Glomerular visceral epithelial cell (primary cell): Measurements from ENCODE around the gene MAN2A2.
"Not testable (repeated sequence)": the region's sequence is repeated elsewhere in the genome, so short reads cannot be mapped to it uniquely, and the experiment has no call there.

Experiments used
- DNase-seq: peaks from one replicate; pipeline ENCODE4 v3.0.0-alpha.2; 2016; ENCODE audit errors: extremely low spot score

The MAN2A2 gene

GRCh38 chr15:90918034-90918788, 15.1 kb downstream of the MAN2A2 start:
- DNase-seq: no peak

- DNase-seq: no peak
Observed at GRCh38 chr15:90918835-90919234, 15.7 kb downstream of the MAN2A2 start.

- no peak for DNase-seq
Observed at GRCh38 chr15:90921887-90922286, 18.8 kb downstream of the MAN2A2 start.

- DNase-seq: not testable (repeated sequence)
Observed at GRCh38 chr15:90922712-90923322, 19.7 kb downstream of the MAN2A2 start.

- DNase-seq: no peak
Observed at GRCh38 chr15:90924375-90924774, 21.3 kb downstream of the MAN2A2 start.

- DNase-seq: not testable (repeated sequence)
Observed at GRCh38 chr15:90926766-90927165, 23.7 kb downstream of the MAN2A2 start.

GRCh38 chr15:90928106-90928505, 25.0 kb downstream of the MAN2A2 start:
- DNase-seq: not testable (repeated sequence)

GRCh38 chr15:90929246-90930019, 26.3 kb downstream of the MAN2A2 start:
- no peak for DNase-seq

- no peak for DNase-seq
Observed at GRCh38 chr15:90930861-90931574, 27.9 kb downstream of the MAN2A2 start.

- DNase-seq: no peak
Observed at GRCh38 chr15:90931575-90931827, 28.4 kb downstream of the MAN2A2 start.

- peak; percentile 86 for DNase-seq
Observed at GRCh38 chr15:90931828-90932659, 28.9 kb downstream of the MAN2A2 start, which contains the start of gene HDDC3. Gene HDDC3 (minus strand): TSS chr15:90932549. CDS start chr15:90932540, 9 bp downstream.

GRCh38 chr15:90932660-90932991, 29.5 kb downstream of the MAN2A2 start:
- DNase-seq: no peak

- no peak for DNase-seq
Observed at GRCh38 chr15:90933301-90933700, 30.2 kb downstream of the MAN2A2 start.

GRCh38 chr15:90934256-90934948, 31.3 kb downstream of the MAN2A2 start:
- DNase-seq: peak; percentile 83

- DNase-seq: peak; percentile 89
Observed at GRCh38 chr15:90934949-90935751, 32.0 kb downstream of the MAN2A2 start, which contains the start of gene UNC45A. Gene UNC45A (plus strand): TSS chr15:90935285. CDS start chr15:90935325, 40 bp downstream.

GRCh38 chr15:90936823-90937222, 33.7 kb downstream of the MAN2A2 start:
- DNase-seq: no peak

GRCh38 chr15:90938261-90938660, 35.2 kb downstream of the MAN2A2 start:
- DNase-seq: no peak

GRCh38 chr15:90939756-90940155, 36.7 kb downstream of the MAN2A2 start:
- DNase-seq: no peak

GRCh38 chr15:90941038-90941437, 37.9 kb downstream of the MAN2A2 start:
- DNase-seq: no peak
